ENCODE measurements around the gene DOK3.
A peak's percentile ranks its signal among the peaks of the same experiment; 100 is the strongest.

Gene DOK3

GRCh38 chr5:177453852-177454396 lies 55.7 kb downstream of the DOK3 start:
- Mint-ChIP-seq H3K27ac (peak overlapping the region; percentile 73), H3K9me3 (ENCODE audit: low read depth) (no peaks in the 10 kb centered on the region), H3K4me3 (peak overlapping the region; percentile 86), H3K36me3 (peaks cover 2% of the 10 kb centered on the region), H3K27me3 (no peaks in the 10 kb centered on the region), H3K4me1 (ENCODE audit: low read depth) (peaks cover 25% of the 10 kb centered on the region)

GRCh38 chr5:177452688-177453638 lies 56.7 kb downstream of the DOK3 start:
- no peaks in the 10 kb centered on the region for H3K9me3 Mint-ChIP-seq (ENCODE audit: low read depth)
- peaks cover 33% of the 10 kb centered on the region for H3K4me1 Mint-ChIP-seq (ENCODE audit: low read depth)
- H3K4me3 Mint-ChIP-seq, result peak overlapping the region; percentile 42
- H3K27me3 Mint-ChIP-seq, result no peaks in the 10 kb centered on the region
- H3K36me3 Mint-ChIP-seq, result peaks cover 2% of the 10 kb centered on the region
- H3K27ac Mint-ChIP-seq, result peak overlapping the region; percentile 54
